Activated B cell treated with CpG ODN at 0.5 μM for 24 hours (primary cell): ENCODE results near the gene APMAP. TPM values are rescaled to one million over a fixed set of nuclear protein-coding genes. Genes with fewer than 3 reads are reported as not detected.

Source experiments
- ATAC-seq: fragments of 200-7000 bp; cut with Tn5 transposase; one replicate; pipeline ENCODE4 v1.10.0; 2021; ENCODE audit warnings: low read depth, mild to moderate bottlenecking, moderate library complexity
- CTCF ChIA-PET: fragments of 350-600 bp; sonication (Branson Sonifier 250); formaldehyde crosslinking; loops from one replicate; lab custom pipeline; 2021; ENCODE audit warnings: antibody characterized with exemption; lab: Charles Lee
- POLR2A ChIA-PET: fragments of 350-600 bp; sonication (Branson Sonifier 250); formaldehyde crosslinking; loops from one replicate; lab custom pipeline; 2021; ENCODE audit warnings: antibody characterized with exemption; lab: Charles Lee
- DNase-seq: peaks from one replicate; pipeline ENCODE4 v3.0.0; 2022
- H3K27ac Mint-ChIP-seq: one replicate; pipeline ENCODE4 v1.8.0; 2020; ENCODE audit warnings: mixed read lengths
- H3K27me3 Mint-ChIP-seq: one replicate; pipeline ENCODE4 v1.8.0; 2021; ENCODE audit warnings: mixed read lengths
- H3K36me3 Mint-ChIP-seq: one replicate; pipeline ENCODE4 v1.8.0; 2021; ENCODE audit warnings: low read depth, mixed read lengths
- H3K4me1 Mint-ChIP-seq: one replicate; pipeline ENCODE4 v1.8.0; 2021; ENCODE audit warnings: mixed read lengths
- H3K4me3 Mint-ChIP-seq: one replicate; pipeline ENCODE4 v1.8.0; 2020; ENCODE audit warnings: mild to moderate bottlenecking, mixed read lengths
- H3K9me3 Mint-ChIP-seq: one replicate; pipeline ENCODE4 v1.8.0; 2020; ENCODE audit warnings: mixed read lengths
- CTCF ChIP-seq: fragments of 200-600 bp; IDR thresholded peaks from one replicate; pipeline ENCODE4 v1.8.0; 2022; ENCODE audit warnings: antibody characterized with exemption, mild to moderate bottlenecking
- intact Hi-C: fragments of 100-400 bp; cut with micrococcal nuclease; formaldehyde crosslinking; loops from one replicate; pipeline ENCODE4 v1.15.1; 2024
- total RNA-seq: library from RNA; stranded (reverse); gene quantifications from 2 replicates; pipeline ENCODE4 v1.2.3, GENCODE V29; 2022

APMAP gene
- total RNA-seq, 1 donor from 2014 or later, result 22.3 TPM

- H3K27me3 Mint-ChIP-seq, result no peaks in the 10 kb centered on the region
- POLR2A ChIA-PET, result no interaction called here
- no peaks in the 10 kb centered on the region for H3K9me3 Mint-ChIP-seq
- peaks cover 86% of the 10 kb centered on the region for H3K36me3 Mint-ChIP-seq
- intact Hi-C loops, result no loop called here
- CTCF ChIA-PET, result no interaction called here
- no peak for TF ChIP-seq CTCF
- H3K4me3 Mint-ChIP-seq, result no peak overlapping the region
- no peak overlapping the region for H3K27ac Mint-ChIP-seq
- no peak for DNase-seq
- no peak for ATAC-seq
- H3K4me1 Mint-ChIP-seq, result peaks cover 7% of the 10 kb centered on the region
These were observed 21.8 kb downstream of the APMAP start for GRCh38 chr20:24970754-24971153.

- ChIA-PET CTCF (no interaction called here), POLR2A (no interaction called here)
- no peak for DNase-seq
- intact Hi-C loops, result no loop called here
- no peak for ATAC-seq
- Mint-ChIP-seq H3K4me1 (peaks cover 7% of the 10 kb centered on the region), H3K27ac (no peak overlapping the region), H3K27me3 (no peaks in the 10 kb centered on the region), H3K4me3 (no peak overlapping the region), H3K36me3 (peaks cover 87% of the 10 kb centered on the region), H3K9me3 (no peaks in the 10 kb centered on the region)
- no peak for TF ChIP-seq CTCF
These were observed 22.5 kb downstream of the APMAP start for GRCh38 chr20:24970030-24970553.

GRCh38 chr20:24969186-24970029, 23.1 kb downstream of the APMAP start:
- no peak for TF ChIP-seq CTCF
- POLR2A ChIA-PET, result no interaction called here
- Mint-ChIP-seq H3K4me3 (no peak overlapping the region), H3K27ac (no peak overlapping the region), H3K9me3 (no peaks in the 10 kb centered on the region), H3K36me3 (peaks cover 90% of the 10 kb centered on the region), H3K4me1 (peaks cover 7% of the 10 kb centered on the region), H3K27me3 (no peaks in the 10 kb centered on the region)
- CTCF ChIA-PET, result no interaction called here
- intact Hi-C loops, result no loop called here
- DNase-seq, result no peak
- no peak for ATAC-seq

- H3K9me3 Mint-ChIP-seq, result no peaks in the 10 kb centered on the region
- H3K27me3 Mint-ChIP-seq, result no peaks in the 10 kb centered on the region
- no peak for ATAC-seq
- no peak overlapping the region for H3K4me3 Mint-ChIP-seq
- intact Hi-C loops, result no loop called here
- POLR2A ChIA-PET, result interaction anchor here (0.5 kb wide), 1 partner anchor 992 kb away, joined by 8 read pairs; no protein-coding TSS in a partner anchor
- DNase-seq, result no peak
- TF ChIP-seq CTCF, result no peak
- peaks cover 7% of the 10 kb centered on the region for H3K4me1 Mint-ChIP-seq
- peaks cover 91% of the 10 kb centered on the region for H3K36me3 Mint-ChIP-seq
- CTCF ChIA-PET, result no interaction called here
- no peak overlapping the region for H3K27ac Mint-ChIP-seq
These were observed 24.2 kb downstream of the APMAP start for GRCh38 chr20:24968278-24968800.

- Mint-ChIP-seq H3K27ac (no peak overlapping the region), H3K27me3 (no peaks in the 10 kb centered on the region), H3K36me3 (peaks cover 94% of the 10 kb centered on the region), H3K4me3 (no peak overlapping the region), H3K4me1 (peaks cover 7% of the 10 kb centered on the region), H3K9me3 (no peaks in the 10 kb centered on the region)
- no peak for TF ChIP-seq CTCF
- ChIA-PET POLR2A (no interaction called here), CTCF (no interaction called here)
- intact Hi-C loops, result no loop called here
- no peak for DNase-seq
- no peak for ATAC-seq
These were observed 26.1 kb downstream of the APMAP start for GRCh38 chr20:24966317-24967012.
